Astrocyte (in vitro differentiated cells and primary cell): Measurements from ENCODE around the gene ADIPOR2. TPM values are rescaled to one million over a fixed set of nuclear protein-coding genes. Genes with fewer than 3 reads are reported as not detected.

ENCODE experiments used
- DNase-seq: peaks from one replicate; pipeline ENCODE4 v3.0.0-alpha.2; 2010; ENCODE audit warnings: low read depth
- FAIRE-seq: peaks from 2 replicates; lab custom pipeline; 2011; peaks lifted over from hg19 to GRCh38; lab: Jason Lieb, UNC
- H2AFZ ChIP-seq: 2 replicates; pipeline ENCODE4 v1.6.0; 2012; ENCODE audit warnings: low read depth, low read length, inconsistent platforms
- H3K27ac ChIP-seq: 2 replicates; pipeline ENCODE4 v1.5.1; 2011; ENCODE audit warnings: low read depth, low read length, inconsistent platforms
- H3K27me3 ChIP-seq: 2 replicates; pipeline ENCODE4 v1.6.0; 2011; ENCODE audit warnings: low read length, inconsistent platforms; ENCODE audit not compliant: insufficient read depth
- H3K36me3 ChIP-seq: 2 replicates; pipeline ENCODE4 v1.5.1; 2011; ENCODE audit warnings: low read length, inconsistent platforms; ENCODE audit not compliant: insufficient read depth
- H3K4me1 ChIP-seq: 2 replicates; pipeline ENCODE4 v1.5.1; 2011; ENCODE audit warnings: low read length, inconsistent platforms; ENCODE audit not compliant: insufficient read depth
- H3K4me2 ChIP-seq: 2 replicates; pipeline ENCODE4 v1.6.0; 2012; ENCODE audit warnings: low read length, inconsistent platforms
- H3K4me3 ChIP-seq: 2 replicates; pipeline ENCODE4 v1.5.1; 2011; ENCODE audit warnings: low read depth, mild to moderate bottlenecking, low read length, inconsistent platforms; ENCODE audit not compliant: insufficient read depth
- H3K79me2 ChIP-seq: 2 replicates; pipeline ENCODE4 v1.6.0; 2012; ENCODE audit warnings: mild to moderate bottlenecking, low read length, inconsistent platforms; ENCODE audit not compliant: insufficient read depth
- H3K9ac ChIP-seq: 2 replicates; pipeline ENCODE4 v1.6.0; 2012; ENCODE audit warnings: mild to moderate bottlenecking, low read length, inconsistent platforms
- H3K9me3 ChIP-seq: 2 replicates; pipeline ENCODE4 v1.5.1; 2012; ENCODE audit warnings: low read depth, mild to moderate bottlenecking, low read length, inconsistent platforms; ENCODE audit not compliant: insufficient read depth
- H4K20me1 ChIP-seq: 2 replicates; pipeline ENCODE4 v1.6.0; 2012; ENCODE audit warnings: low read length, inconsistent platforms; ENCODE audit not compliant: insufficient read depth
- H3K27ac Mint-ChIP-seq: one replicate; pipeline ENCODE4 v1.8.0; 2021; ENCODE audit warnings: mild to moderate bottlenecking, mixed read lengths; ENCODE audit not compliant: unreplicated experiment
- H3K27me3 Mint-ChIP-seq: one replicate; pipeline ENCODE4 v1.8.0; 2021; ENCODE audit warnings: low read depth, mixed read lengths; ENCODE audit not compliant: unreplicated experiment
- H3K36me3 Mint-ChIP-seq: one replicate; pipeline ENCODE4 v1.8.0; 2021; ENCODE audit warnings: low read depth, mixed read lengths; ENCODE audit not compliant: unreplicated experiment
- H3K4me1 Mint-ChIP-seq: one replicate; pipeline ENCODE4 v1.8.0; 2021; ENCODE audit warnings: low read depth, mixed read lengths; ENCODE audit not compliant: unreplicated experiment
- H3K4me3 Mint-ChIP-seq: one replicate; pipeline ENCODE4 v1.8.0; 2021; ENCODE audit warnings: mild to moderate bottlenecking, moderate library complexity, mixed read lengths; ENCODE audit not compliant: unreplicated experiment
- H3K9me3 Mint-ChIP-seq: one replicate; pipeline ENCODE4 v1.8.0; 2021; ENCODE audit warnings: mild to moderate bottlenecking, mixed read lengths; ENCODE audit not compliant: unreplicated experiment
- CTCF ChIP-seq: IDR thresholded peaks from 2 replicates; pipeline ENCODE4 v1.5.1; 2011; ENCODE audit warnings: low read depth, mild to moderate bottlenecking, inconsistent platforms, low read length, moderate library complexity; ENCODE audit not compliant: insufficient read depth
- EZH2 ChIP-seq: IDR thresholded peaks from 2 replicates; pipeline ENCODE4 v1.6.1; 2012; ENCODE audit warnings: mild to moderate bottlenecking, low read length, inconsistent platforms; ENCODE audit not compliant: insufficient read depth
- total RNA-seq: library from RNA; stranded (reverse); gene quantifications from 2 replicates; pipeline ENCODE4 v1.2.1, GENCODE V29; 2021

The ADIPOR2 gene
- total RNA-seq, 1 donor from 2014 or later: 56.6 TPM

DNA sequence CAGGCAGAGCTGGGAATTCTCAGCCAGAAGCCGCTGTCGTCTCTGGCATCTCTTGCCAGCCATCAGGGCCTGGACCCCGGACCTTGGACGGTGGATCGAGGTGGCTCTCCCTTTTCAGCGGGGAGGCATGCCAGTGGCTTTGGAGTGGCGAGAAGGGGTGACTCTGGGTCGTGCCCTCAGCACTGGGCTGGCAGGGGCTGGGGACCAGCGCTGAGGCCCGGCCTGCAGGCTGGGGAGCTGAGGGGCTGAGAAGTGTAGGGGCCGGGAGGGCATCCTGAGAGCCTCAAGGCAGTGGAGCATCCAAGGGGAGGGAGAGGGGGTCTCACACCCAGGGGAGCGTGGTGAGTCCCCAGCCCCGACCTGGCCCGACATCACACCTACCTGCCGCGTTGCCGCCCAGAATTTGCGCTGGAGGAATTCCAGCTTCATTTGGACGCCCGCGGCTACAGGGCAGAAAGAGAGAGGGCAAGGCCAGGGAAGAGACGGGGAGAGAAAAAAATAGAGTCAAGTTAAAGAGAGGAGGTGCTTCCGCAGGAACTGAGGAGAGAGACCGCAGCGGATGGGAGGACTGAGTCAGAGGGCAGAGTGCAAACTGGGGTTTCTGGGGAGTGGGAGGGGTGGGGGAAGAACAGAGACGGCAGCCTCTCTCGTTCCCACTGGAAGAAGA is 120.5 kb downstream of the ADIPOR2 start:
- Histone ChIP-seq H3K27ac (no peak overlapping the region), H3K27me3 (peaks cover 17% of the 10 kb centered on the region), H4K20me1 (no peaks in the 10 kb centered on the region), H3K36me3 (no peaks in the 10 kb centered on the region), H3K79me2 (no peaks in the 10 kb centered on the region), H3K9ac (no peak overlapping the region), H3K4me3 (no peak overlapping the region), H3K9me3 (no peaks in the 10 kb centered on the region), H3K4me2 (peak overlapping the region; percentile 63), H3K4me1 (peaks cover 24% of the 10 kb centered on the region), H2AFZ (no peak overlapping the region)
- DNase-seq: peak; percentile 69
- FAIRE-seq: no peak
- no peaks in the 10 kb centered on the region for H3K36me3 Mint-ChIP-seq
- H3K4me3 Mint-ChIP-seq: no peak overlapping the region
- H3K27ac Mint-ChIP-seq: no peak overlapping the region
- peaks cover 15% of the 10 kb centered on the region for H3K27me3 Mint-ChIP-seq
- H3K4me1 Mint-ChIP-seq: peaks cover 18% of the 10 kb centered on the region
- H3K9me3 Mint-ChIP-seq: peaks cover 2% of the 10 kb centered on the region
- no peak for TF ChIP-seq CTCF
- TF ChIP-seq EZH2: no peak

GRCh38 chr12:1811948-1812291 is 121.0 kb downstream of the ADIPOR2 start:
- Histone ChIP-seq H4K20me1 (no peaks in the 10 kb centered on the region), H3K36me3 (no peaks in the 10 kb centered on the region), H3K27ac (no peak overlapping the region), H3K4me3 (no peak overlapping the region), H3K9ac (no peak overlapping the region), H3K27me3 (peaks cover 22% of the 10 kb centered on the region), H2AFZ (no peak overlapping the region), H3K4me1 (peaks cover 24% of the 10 kb centered on the region), H3K9me3 (no peaks in the 10 kb centered on the region), H3K79me2 (no peaks in the 10 kb centered on the region), H3K4me2 (peak overlapping the region; percentile 63)
- DNase-seq: no peak
- no peak overlapping the region for H3K4me3 Mint-ChIP-seq
- peaks cover 20% of the 10 kb centered on the region for H3K4me1 Mint-ChIP-seq
- no peak overlapping the region for H3K27ac Mint-ChIP-seq
- no peak for TF ChIP-seq EZH2
- TF ChIP-seq CTCF: no peak
- H3K27me3 Mint-ChIP-seq: peaks cover 18% of the 10 kb centered on the region
- peaks cover 7% of the 10 kb centered on the region for H3K9me3 Mint-ChIP-seq
- no peak for FAIRE-seq
- H3K36me3 Mint-ChIP-seq: no peaks in the 10 kb centered on the region

- Mint-ChIP-seq H3K27ac (peak overlapping the region; percentile 77), H3K36me3 (no peaks in the 10 kb centered on the region), H3K4me3 (no peak overlapping the region), H3K9me3 (peaks cover 8% of the 10 kb centered on the region), H3K4me1 (peaks cover 20% of the 10 kb centered on the region), H3K27me3 (peaks cover 21% of the 10 kb centered on the region)
- H2AFZ ChIP-seq: no peak overlapping the region
- H3K4me1 ChIP-seq: peaks cover 24% of the 10 kb centered on the region
- no peaks in the 10 kb centered on the region for H4K20me1 ChIP-seq
- FAIRE-seq (no peak), DNase-seq (peak; percentile 29)
- no peak overlapping the region for H3K4me2 ChIP-seq
- H3K27ac ChIP-seq: no peak overlapping the region
- H3K9me3 ChIP-seq: no peaks in the 10 kb centered on the region
- no peak overlapping the region for H3K9ac ChIP-seq
- TF ChIP-seq CTCF (no peak), EZH2 (no peak)
- H3K27me3 ChIP-seq: peaks cover 22% of the 10 kb centered on the region
- no peaks in the 10 kb centered on the region for H3K79me2 ChIP-seq
- H3K4me3 ChIP-seq: no peak overlapping the region
- H3K36me3 ChIP-seq: no peaks in the 10 kb centered on the region
These were observed 121.9 kb downstream of the ADIPOR2 start for GRCh38 chr12:1812650-1813302.
